Testis (tissue), 3 donors: ENCODE measurements around the gene IMP4. TPM values are rescaled to one million over a fixed set of nuclear protein-coding genes. Genes with fewer than 3 reads are reported as not detected.

Source experiments
- DNase-seq: peaks from one replicate; pipeline ENCODE4 v3.0.0-alpha.2; 2019
- H3K27ac ChIP-seq, 2 donors: fragments of 200-600 bp; sonication (generic); one replicate each; pipeline ENCODE4 v1.5.1; 2019
- H3K27me3 ChIP-seq: fragments of 200-600 bp; sonication (generic); one replicate; pipeline ENCODE4 v1.5.1; 2019
- H3K36me3 ChIP-seq: fragments of 200-600 bp; sonication (generic); one replicate; pipeline ENCODE4 v1.5.1; 2017; ENCODE audit warnings: low read depth; ENCODE audit errors: missing control alignments
- H3K4me1 ChIP-seq: fragments of 200-600 bp; sonication (generic); one replicate; pipeline ENCODE4 v1.5.1; 2019
- H3K4me3 ChIP-seq, 2 donors: fragments of 200-600 bp; sonication (generic); one replicate each; pipeline ENCODE4 v1.5.1; 2017 to 2019
- H3K9me3 ChIP-seq: fragments of 200-600 bp; sonication (generic); one replicate; pipeline ENCODE4 v1.5.1; 2017
- CTCF ChIP-seq, 3 experiments: fragments of 450-650 bp in 2 of 3; fragments of 200-600 bp in 1 of 3; sonication (generic) in 1 of 3; IDR thresholded peaks; one replicate each; pipeline ENCODE4 v1.5.1; 2016 to 2019; ENCODE audit warnings: antibody characterized with exemption in 3 of 3, mild to moderate bottlenecking in 2 of 3, moderate library complexity in 1 of 3
- POLR2A ChIP-seq: fragments of 450-650 bp; IDR thresholded peaks from one replicate; pipeline ENCODE4 v1.6.1; 2017; ENCODE audit warnings: antibody characterized with exemption, mild to moderate bottlenecking, moderate library complexity
- WGBS, 2 donors: methylation state at CpG; one replicate each; pipeline ENCODE4 v1.1.5; 2018; 5-methylcytosine and 5-hydroxymethylcytosine counted together
- intact Hi-C: fragments of 100-400 bp; cut with DNase I; formaldehyde crosslinking; loops from one replicate; pipeline ENCODE4 v1.15.1; 2023; ENCODE audit warnings: low total_unique reads
- polyA plus RNA-seq: library from polyadenylated mRNA; stranded (reverse); fragments of 350-450 nt; fragmentation: Illumina TruSeq; extraction: RNeasy Lipid Tissue Mini Kit (QIAGEN cat#74804); gene quantifications from one replicate; pipeline ENCODE4 v1.2.3, GENCODE V29; 2014; ENCODE audit warnings: low read depth, low replicate concordance; ENCODE audit not compliant: insufficient read depth
- total RNA-seq, 2 donors: library from RNA; depleted of rRNA; stranded (reverse); fragments of >200 nt; gene quantifications; one replicate each; pipeline ENCODE4 v1.2.3, GENCODE V29; 2016

IMP4 gene
- total and polyA plus RNA-seq, 3 donors from 2014 or later, result 57.1 to 109 (median 103) TPM

DNA sequence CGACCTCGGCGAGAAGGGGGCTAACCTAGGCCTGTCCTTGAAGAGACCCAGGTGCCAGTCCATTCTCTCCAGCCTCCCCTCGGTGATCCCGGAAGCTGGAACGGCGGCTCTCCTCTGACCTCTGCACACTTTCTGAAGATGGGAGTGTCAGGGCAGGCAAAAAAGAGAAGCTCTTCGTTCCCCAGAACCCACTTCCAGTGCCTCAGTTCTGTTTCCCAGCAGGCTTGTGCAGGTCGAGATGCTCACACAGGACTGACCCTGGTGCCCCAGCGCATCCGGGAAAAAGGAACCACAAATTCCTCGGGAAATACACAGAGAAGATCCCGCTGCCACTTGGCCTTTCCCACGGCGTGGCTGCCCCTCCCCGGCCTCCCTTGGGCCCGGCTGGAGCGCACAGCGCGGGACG lies 12.5 kb downstream of the IMP4 start:
- H3K9me3 ChIP-seq, result no peaks in the 10 kb centered on the region
- H3K36me3 ChIP-seq, result no peaks in the 10 kb centered on the region
- 13 to 30% methylated on average over 12 to 21 of the region's 21 CpGs for WGBS, 2 donors
- peaks cover 6% of the 10 kb centered on the region for H3K4me1 ChIP-seq
- no peak for DNase-seq
- TF ChIP-seq CTCF (IDR thresholded peaks at IDR 0.05) (no peak), POLR2A (no peak)
- no peaks in the 10 kb centered on the region for H3K27me3 ChIP-seq
- peak overlapping the region; percentile 36 to 75 for H3K27ac ChIP-seq
- peak overlapping the region; percentile 65 to 73 for H3K4me3 ChIP-seq
- intact Hi-C loops, result no loop called here

- TF ChIP-seq POLR2A (no peak), CTCF (IDR thresholded peaks at IDR 0.05) (peak; percentile 41 to 49 (median 45))
Observed at GRCh38 chr2:130355578-130356431, 13.1 kb downstream of the IMP4 start, which contains the start of gene PTPN18. TSS of gene PTPN18 (plus strand) at chr2:130356056. CDS start at chr2:130356108, 52 bp downstream.

GRCh38 chr2:130357864-130358263 lies 15.2 kb downstream of the IMP4 start:
- WGBS, 2 donors, result 86 to 90% methylated on average over 7 of the region's 7 CpGs

More at GRCh38 chr2:130355578-130356431, 13.1 kb downstream of the IMP4 start, which contains the start of gene PTPN18:
- H3K4me3 ChIP-seq, result peak within 1 kb of the TSS; percentile 65 to 73
- peak; percentile 89 for DNase-seq
- H3K4me1 ChIP-seq, result peaks cover 6% of the 10 kb centered on the region
- WGBS, 2 donors, result 0 to 1% methylated on average over 17 to 69 of the region's 107 CpGs
- H3K27ac ChIP-seq, result peak within 1 kb of the TSS; percentile 42 to 75
- no peaks in the 10 kb centered on the region for H3K36me3 ChIP-seq
- no peaks in the 10 kb centered on the region for H3K9me3 ChIP-seq
- H3K27me3 ChIP-seq, result no peaks in the 10 kb centered on the region
- intact Hi-C loops, result no loop called here

GRCh38 chr2:130358420-130359350 lies 16.0 kb downstream of the IMP4 start:
- no peaks in the 10 kb centered on the region for H3K27me3 ChIP-seq
- H3K4me3 ChIP-seq, result no peak overlapping the region
- no peak for DNase-seq
- H3K36me3 ChIP-seq, result no peaks in the 10 kb centered on the region
- H3K9me3 ChIP-seq, result no peaks in the 10 kb centered on the region
- no peak overlapping the region for H3K27ac ChIP-seq
- intact Hi-C loops, result no loop called here
- peaks cover 6% of the 10 kb centered on the region for H3K4me1 ChIP-seq
- 88 to 91% methylated on average over 18 to 33 of the region's 33 CpGs for WGBS, 2 donors
- TF ChIP-seq POLR2A (no peak), CTCF (IDR thresholded peaks at IDR 0.05) (no peak)

More at GRCh38 chr2:130357864-130358263, 15.2 kb downstream of the IMP4 start:
- Histone ChIP-seq H3K27me3 (no peaks in the 10 kb centered on the region), H3K4me3 (no peak overlapping the region), H3K36me3 (no peaks in the 10 kb centered on the region), H3K4me1 (peaks cover 6% of the 10 kb centered on the region), H3K27ac (no peak overlapping the region), H3K9me3 (no peaks in the 10 kb centered on the region)
- DNase-seq, result no peak
- intact Hi-C loops, result no loop called here
- no peak for TF ChIP-seq CTCF (IDR thresholded peaks at IDR 0.05)
